SW 1271 (cell line): ENCODE data around the gene TOP3B.
A peak's percentile ranks its signal among the peaks of the same experiment; 100 is the strongest.

ENCODE experiments used
- DNase-seq, 2 experiments: peaks; one replicate each; lab custom pipeline; 2025; lab: John Stamatoyannopoulos, UW

The TOP3B gene

DNA sequence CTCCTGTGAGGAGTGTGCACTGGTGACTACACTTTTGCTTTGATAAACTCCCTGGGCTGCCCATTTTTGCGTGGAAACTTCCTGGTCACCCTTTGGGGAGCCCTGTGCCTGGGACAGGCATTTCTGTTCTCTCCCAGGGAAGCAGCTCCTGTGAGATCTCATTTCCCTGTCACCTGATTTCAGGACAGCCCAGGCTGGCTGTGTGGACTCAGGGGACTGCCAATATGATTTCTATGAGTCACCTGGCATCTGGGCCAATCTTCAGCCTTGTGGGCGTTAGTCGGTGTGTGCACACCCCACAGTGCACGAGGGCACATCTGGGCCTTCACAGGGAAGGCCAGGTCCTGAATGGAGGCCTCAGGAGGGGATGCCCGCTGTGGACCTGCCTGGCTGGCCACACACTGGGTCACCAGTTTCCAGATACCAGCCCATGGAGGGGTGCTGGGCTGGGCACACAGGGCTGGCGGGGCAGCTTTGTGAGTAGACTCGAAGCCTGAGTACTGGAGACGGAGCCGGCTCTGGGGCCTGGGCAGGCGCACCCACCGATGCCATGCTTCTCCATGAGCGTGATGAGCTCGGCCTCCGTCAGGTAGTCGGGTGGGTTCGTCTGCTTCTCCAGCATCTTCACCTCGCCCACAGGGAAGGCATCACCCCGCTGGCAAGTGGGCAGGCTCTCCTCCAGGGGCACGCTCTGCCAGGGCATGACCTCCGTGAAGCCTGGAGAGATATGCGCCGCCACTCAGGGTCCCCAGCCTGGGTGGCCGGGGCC, 20.5 kb downstream of the TOP3B start:
- peak in 1 of 2 experiments; percentile 10 for DNase-seq

DNA sequence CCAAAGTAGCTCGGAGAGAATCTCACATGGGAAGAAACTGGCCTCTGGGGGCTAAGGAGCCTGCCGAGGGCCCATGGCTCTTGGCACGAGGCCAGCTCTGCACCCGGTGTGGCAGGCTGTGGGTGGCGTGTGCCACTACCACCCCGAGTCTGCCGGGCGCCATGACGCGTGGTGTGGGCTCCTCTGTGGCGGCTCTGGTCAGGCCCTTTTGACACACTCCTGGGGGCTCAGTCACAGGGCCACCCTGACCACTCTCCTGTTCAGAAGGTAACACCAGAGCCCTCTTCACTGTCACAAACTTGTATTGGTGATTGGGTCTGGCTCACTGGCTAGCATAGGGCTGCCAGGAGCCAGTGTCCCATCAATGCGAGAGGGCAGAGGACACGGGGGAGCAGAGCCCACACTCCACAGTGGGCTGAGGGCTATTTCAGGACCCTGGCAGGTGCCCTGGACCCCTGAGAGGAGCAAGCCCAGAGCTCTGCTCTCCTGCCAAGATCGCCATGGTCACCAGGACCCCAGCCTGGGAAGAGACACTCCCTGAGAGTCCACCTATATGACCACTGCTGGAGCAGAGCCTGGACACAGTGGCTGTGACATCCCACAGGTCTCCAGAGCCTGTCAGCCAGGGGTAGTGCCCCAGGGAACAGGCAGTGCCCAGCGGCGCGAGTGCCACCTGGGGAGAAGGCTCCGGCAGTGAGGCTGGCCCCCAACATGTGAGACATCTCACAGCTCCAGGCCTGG, 21.3 kb downstream of the TOP3B start:
- DNase-seq, result no peak

DNA sequence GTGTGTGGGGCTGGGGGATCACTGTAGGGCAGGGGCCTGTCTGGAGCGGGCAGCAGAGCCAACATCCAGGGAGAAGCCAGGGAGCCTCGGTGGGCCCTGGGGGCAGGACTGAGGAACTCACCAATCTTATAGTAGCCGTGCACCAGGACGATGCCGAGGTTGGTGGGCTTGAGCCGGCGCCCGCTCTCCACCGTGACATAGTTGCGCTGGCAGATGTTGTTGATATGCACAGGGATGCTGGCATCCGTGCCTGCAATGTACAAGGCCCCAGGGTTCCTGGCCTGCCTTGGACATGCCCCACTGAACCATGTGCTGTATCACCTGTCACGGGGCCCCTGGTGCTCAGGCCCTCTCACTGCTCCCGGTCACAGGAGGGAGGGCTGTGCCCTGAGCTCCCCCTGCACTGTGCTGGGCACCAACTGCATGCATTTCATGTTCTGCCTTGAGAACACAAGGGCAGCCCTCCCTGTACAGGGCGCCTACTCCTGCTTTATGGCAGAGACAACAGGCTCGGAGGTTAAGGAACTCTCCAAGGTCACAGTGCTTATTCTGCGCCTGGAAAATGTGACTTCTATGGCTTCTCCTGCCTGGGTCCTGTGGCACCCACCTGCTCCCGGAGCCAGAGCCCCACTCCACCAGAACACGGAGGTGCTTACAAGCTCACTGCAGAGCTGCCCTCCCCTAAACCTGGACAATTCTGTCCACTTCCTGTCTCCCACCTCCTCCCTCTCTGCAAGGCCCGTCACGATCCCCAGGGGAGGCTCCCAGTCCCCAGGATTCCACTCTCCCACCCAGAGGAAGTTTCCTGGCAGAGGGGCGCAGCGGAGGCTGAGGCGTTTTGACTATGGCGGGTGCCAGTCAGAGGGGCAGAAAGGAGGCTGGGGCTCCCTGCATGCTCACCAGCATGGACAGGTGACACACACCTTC, 22.1 kb downstream of the TOP3B start:
- no peak for DNase-seq

DNA sequence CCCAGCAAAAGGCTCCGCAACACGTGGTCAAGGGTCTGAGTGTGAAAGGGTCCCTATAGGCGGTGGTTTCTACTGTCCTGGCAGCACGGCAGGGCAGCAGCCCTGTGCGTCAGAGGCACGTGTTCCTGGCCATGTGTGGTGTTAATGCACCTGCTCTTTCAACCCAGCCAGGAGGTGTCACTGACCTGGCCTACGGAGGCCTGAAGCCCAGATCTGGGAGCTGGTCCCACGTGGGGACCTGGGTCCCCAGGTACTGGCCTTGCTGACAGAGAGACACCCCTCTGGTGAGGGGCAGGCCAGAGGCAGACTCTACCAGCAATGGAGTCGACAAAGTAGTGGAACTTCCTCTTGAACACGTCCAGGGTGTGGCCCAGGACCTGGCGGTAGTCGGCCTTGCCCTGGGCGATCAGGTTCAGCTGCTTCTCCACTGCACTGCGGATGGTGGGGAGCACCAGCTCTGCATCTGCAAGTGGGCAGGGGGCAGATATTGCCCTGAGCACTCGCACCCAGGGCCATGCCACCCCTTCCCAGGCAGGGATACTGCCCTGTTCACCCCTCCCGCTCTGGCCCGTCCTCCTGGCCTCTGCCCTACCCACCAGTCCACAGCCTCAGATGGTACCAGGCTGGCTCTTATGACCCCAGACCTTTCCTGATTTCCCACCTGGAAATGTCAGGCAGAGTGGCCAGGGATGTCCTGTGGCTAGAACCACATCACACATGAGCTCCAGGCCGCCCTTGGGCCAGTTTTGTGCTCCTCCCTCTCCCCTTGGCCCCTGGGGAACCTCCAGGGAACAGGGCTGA, 23.1 kb downstream of the TOP3B start:
- DNase-seq, result no peak

DNA sequence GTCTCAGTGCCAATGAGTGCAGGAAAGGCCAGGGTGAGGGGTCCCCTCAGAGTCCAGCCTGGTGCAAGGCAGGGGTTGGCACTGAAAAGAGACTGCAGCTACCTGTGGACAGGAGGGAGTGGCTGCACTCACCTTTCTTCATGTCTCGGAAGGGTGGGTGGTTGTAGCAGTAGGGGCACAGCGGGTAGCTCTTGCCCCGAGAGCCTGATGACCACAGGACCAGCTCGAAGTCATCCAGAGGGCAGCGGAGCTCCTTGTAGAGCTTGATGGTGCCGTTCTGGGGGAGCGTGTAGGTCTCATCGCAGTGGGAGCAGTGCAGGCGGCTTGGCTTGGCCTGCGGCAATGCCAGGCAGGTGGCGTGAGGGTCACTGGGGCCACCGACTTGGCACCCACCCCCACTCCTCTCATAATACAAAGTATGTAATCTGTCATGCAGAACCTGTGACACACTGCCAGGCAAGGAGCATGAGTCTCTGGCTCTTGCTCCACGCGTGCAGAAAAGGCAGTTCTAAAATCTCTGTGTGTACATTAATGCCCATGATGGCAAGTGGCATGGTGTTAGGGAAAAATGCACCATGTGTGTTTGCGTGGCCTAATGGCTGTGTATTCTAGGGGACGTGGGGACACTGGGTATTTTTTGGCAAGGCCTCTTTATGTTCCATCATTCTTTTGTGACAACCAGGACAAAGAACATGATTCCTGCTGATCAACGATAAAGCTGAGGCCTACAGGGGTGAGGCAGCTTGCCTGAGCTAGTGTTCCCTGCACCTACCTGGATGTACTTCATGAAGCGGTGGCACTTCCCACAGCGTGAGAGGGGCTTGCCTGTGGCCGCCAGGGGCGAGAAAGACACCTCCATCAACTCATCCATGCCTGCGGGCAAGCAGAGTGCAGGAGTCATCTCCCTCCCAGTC, 24.0 kb downstream of the TOP3B start:
- no peak for DNase-seq

DNA sequence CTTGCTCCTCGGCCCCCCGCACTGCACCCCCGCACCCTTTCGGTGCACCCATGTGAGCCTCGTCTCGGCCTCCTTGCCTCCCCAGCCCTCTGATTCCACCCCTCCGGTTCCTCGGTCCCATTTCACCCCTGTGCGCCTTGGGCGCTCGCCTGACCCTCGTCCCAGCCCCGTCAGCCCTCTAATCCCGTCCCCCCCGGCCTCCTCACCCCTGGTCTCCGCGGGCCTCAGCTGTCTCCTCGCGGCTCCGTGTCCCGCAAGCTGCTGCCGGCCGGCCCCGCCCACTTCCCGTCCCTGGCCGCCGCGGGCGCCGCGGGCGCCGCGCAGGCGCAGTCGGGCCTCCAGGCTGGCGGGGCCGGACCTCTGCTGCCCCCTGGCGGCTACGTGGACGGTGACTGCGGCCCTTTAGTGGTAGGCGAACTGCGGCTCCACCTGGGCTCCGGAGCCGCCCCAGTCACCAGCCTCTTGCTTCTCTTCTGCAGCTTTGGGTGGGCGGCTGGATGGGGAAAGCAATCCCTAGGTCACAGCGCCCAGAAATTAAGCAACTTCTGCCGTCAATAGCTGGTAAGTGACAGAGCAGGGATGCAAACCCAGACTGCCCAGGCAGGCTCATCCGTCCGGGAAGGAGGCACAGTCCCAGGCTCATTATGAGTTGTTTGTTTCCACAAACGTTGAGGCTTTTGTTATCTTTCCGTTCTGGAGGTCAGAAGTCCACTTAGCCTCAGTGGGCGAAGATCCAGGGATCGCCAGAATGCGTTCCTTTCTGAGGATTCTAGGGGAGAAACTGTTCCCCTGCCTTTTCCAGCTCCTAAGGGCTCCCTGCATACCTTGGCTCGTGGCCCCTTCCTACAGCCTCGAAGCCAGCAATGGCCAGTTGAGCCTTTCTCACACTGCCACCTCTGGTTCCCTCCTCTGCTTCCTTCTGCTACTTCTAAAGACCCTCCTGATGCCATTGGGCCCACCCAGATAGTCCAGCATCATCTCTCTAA, 29.7 kb downstream of the TOP3B start, which contains the start of gene PPM1F:
Gene PPM1F, minus strand, starts transcription at position 263 of the 986 bp plus-strand sequence. CDS start 6,800 bp downstream, outside the sequence.
- peak in 1 of 2 experiments; percentile 55 for DNase-seq

DNA sequence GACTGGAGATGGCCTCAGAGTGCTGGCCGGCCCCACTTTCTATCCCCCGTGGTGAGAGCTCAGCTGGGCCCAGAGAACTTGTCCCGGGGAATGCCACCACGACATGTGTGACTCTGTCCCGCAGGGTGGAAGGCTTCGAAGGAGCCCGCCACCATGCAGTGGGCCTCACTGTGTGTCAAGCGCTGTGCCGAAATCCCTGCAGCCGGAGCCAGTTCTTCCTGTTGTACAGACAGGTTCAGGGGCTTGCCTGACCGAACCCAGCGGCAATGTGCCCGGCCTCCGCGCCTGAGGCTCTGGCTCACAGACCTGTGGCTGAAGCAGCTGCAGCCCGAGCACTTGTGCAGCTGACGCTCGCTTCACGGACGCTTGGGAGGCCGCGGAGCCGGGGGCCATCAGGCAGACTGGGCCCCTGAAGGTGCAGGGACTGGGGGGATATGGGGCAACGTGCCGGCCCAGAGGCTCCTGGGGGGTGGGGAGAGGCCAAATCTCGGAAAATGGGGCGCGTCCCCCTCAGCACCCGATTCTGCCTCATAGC, 30.6 kb downstream of the TOP3B start:
- no peak for DNase-seq

DNA sequence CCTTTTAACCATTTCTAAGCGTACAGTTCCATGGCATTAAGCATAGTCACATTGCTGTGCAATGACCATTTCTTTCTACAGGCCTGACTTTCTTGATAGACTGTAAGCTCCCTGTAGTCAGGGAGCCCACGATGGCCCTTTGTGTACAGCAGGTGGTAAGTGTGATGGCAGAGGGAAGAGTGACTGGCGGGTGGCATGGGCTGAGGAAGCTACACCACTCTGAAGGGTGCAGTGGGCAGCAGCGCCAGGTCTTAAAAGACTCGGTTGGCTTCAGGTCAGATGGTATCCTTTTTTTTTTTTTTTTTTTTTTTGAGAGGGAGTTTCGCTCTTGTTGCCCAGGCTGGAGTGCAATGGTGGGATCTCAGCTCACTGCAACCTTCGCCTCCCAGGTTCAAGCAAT, 31.5 kb downstream of the TOP3B start:
- DNase-seq, result no peak

DNA sequence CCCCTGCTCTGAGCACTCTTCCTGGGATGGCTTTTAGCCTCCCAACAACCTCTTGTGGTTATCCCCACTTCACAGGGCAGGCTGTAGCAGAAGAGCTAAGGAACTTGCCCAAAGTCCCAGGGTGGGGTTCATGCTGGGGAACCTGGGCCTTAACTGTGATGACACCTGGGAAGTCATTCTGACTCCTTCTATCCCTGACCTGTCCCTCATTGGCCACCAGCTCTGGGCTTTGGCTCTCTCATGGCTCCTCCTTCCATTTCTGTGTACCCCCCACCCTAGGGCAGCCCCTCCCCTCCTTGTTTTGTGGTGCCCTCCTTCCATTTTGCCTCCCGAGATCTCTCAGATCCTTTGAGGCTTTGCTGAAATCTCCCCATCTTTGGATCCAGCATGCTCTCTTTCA, 32.6 kb downstream of the TOP3B start:
- no peak for DNase-seq

DNA sequence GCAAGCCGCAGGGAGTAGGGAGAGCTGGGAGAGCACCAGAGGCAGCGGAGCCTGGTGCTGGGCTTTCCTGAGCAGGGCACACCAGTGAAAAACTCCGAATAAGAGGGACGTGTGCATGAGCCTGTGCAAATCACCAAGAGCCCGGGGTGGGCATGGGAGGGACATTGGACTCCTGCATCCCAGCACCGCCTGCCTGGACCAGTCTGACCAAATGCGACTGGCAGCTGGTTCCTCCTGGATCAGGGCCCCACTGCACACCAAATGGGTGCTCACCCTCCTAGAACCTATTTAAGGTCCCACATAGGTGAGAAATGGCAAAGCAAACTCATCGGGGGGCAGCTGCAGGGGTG, 33.0 kb downstream of the TOP3B start:
- no peak for DNase-seq

DNA sequence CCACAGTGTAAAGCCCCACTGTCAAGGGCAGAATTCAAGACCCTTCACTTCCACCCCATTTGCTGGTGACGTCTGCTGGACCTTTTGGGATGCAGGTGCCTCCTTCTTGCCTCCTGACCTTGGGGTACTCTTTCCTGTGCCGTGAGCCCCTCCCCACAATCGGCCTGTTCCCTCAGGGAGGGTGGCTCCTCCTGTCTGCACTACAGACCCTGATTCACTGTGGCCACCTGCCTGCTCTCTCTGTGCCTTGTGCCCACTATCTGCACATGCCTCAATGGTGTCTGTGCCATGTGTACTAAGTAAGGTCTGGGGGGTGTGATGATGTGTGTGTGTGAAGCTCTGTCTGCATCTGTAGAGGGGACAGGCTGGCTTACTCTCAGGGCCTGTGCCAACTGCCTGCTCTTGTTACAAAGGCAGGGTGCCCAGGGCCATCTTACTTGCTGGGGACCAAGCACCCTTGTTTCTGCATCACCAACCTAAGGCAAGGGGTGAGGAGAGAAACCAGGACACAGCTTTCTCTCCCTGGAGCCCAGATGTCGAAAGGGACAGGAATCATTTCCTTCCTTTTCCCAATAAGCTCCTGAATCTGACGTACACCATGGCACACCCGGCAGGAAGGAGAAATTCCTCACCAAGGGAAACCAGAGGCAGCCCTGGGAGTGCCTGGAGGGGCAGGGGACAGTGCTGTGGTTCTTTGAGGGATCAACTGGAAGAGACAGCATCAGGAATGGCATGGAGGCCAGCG, 33.6 kb downstream of the TOP3B start:
- no peak for DNase-seq

DNA sequence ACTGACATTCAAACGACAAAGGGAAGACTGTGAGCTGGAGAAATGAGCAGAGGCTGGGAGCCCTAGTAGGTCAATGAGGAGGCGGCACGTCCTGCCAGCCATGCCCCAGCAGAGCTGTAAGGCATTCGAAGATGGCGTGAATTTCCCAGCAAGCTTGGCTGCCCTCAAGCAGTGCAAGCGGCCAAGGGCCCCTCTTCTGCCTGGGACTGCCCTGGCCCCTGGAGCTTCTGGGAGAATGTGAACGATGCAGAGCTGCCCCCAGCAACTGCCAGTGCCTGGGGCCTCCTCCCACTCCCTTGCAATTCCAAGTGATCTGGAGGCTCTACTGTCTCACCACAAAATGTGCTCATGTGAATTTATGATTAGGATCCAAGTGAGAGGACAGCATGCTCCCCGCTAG, 34.2 kb downstream of the TOP3B start:
- no peak for DNase-seq

DNA sequence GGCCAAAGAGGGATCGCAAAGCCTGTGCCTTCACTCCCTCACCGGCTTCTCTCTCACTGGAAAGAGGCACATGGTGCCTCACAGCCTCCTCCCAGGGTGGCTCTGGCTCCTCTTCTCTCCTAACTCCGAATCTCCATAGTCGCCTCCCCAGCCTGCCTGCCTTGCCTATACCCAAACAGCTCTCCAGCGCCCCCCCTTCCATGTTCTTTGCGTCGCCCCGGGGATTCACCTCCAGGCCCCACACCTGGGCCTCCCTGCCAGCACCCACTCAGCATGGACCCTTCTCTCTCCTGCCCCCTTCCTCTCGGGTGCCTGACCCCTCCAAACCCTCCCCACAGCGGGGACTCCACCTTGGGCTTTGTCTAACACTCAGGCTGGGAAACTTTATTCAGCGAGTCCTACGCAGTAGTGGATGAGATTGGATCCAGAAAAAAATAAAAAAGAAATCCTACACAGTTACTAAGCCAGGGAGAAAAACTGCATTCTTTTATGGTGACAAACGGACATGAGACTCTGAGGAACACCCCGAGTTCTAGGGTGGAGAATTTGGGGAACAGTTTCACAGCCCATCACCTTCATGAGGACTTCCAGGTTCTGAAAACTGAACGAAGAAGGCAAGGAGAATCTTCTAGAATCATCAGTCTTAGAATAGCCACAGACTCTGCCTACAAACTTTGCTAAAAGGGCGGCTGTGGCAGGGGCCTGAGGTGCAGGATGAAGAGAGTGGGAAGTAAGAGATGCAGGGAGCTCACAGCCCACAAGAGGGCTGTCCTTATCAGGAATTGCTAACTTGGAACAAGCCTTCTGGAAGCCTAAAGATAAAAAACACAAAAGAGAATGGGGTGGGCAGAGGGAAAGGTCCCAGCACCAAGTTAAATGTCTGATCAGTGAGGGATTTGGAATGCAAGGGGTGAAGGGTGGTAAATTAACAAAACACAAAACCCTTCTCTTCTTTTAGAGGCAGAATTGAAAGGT, 35.3 kb downstream of the TOP3B start:
- peak in 1 of 2 experiments; percentile 17 for DNase-seq

DNA sequence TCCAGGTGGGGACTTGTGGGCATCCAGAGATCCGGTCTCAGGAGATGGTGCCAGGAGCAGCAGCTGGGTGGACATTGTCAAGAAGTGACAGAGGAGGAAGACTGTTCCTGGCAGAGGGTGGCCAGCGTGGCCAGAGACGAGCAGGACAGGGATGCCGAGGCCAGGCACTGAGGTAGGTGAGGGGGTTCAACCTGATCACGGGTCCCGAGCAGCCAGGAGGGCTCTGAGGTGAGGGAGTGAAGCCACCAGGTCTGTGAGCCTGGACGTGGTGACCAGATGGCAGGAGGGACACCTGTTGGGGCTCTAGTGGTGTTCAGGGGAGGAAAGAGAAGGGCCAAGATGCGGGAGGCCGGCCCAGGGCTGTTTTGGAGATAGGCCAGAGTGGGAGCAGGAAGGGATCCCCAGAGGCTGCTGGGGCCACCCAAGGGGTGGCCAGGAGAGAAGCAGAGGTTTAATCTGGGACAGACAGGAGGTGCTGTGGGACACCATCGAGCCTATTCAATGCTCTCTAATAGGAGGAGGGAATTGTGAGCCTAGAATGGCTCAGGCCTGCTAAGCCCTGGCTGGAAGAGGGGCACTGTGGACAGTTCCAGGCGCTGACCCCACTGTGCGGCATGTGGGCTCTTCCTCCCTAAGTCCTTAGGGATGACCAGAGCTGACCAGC, 36.2 kb downstream of the TOP3B start:
- DNase-seq, result no peak

DNA sequence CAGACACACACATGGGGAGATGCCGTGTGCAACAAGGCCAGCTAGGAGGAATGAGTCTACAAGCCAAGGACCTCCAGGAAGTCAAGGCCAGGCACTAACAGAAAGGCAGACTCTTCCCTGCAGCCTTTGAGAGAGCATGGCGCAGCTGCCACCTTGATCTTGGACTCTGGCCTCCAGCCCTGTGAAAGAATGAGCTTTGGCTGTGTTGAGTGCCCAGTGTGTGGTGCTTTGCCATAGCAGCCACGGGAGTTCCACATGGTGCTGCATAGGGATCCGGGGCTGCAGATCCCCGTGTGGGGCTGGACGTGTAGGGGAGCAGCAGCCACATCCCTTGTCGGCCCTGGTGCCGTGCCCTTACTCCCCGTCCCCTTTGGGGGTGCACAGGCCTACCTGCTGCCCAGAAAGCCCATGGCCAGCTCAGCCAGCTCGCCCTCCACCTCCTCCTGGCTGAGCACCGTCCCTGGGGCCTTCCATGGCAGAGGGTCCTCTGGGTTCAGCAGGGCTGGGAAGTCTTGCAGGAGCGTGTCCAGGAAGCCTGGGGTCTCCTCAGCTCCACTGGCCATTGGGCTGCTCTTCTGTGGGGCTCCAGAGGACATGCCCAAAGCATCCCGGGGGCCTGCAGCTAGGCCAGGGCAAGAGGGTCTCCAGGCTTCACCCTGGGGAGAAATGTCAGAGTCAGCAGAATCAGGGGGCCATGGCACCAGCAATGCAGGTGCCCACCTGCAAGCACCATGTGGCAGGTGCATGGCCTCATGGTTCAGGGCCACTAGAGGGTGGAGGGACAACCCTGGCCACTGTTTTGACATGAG, 36.9 kb downstream of the TOP3B start:
- no peak for DNase-seq

DNA sequence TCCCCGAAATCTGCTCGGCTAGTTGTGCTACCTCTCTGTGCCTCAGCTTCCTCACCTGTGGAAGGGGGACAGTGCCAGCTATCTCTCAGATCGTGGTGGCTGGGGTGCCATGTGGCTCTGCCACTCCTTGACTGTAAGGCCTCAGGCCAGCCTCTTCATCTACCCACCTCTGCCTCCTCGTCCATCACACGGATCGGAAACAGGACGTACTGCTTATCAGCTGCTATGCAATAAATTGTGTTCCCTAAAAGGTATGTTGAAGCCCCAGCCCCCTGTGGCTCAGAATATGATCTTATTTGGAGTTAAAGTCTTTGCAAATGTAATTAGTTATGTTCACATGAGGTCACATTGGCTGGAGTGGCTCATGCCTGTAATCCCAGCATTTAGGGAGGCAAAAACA, 37.7 kb downstream of the TOP3B start:
- DNase-seq, result no peak
